HL-60 (cell line): ENCODE data around the gene ADAMTS15.

ENCODE experiments used
- DNase-seq, 2 experiments: peaks; one replicate each; pipeline ENCODE4 v3.0.0-alpha.2; 2010 to 2020; ENCODE audit warnings: low read depth in 1 of 2, low spot score in 1 of 2
- H3K27ac ChIP-seq: fragments of 250-450 bp; sonication (Bioruptor Pico); replicated peaks from 2 replicates; pipeline ENCODE4 v1.5.1; 2020; ENCODE audit warnings: mild to moderate bottlenecking, moderate library complexity
- H3K27me3 ChIP-seq: fragments of 250-450 bp; sonication (Bioruptor Pico); 2 replicates; pipeline ENCODE4 v1.5.1; 2021; ENCODE audit warnings: mild to moderate bottlenecking, moderate library complexity; ENCODE audit not compliant: insufficient read depth, poor library complexity, severe bottlenecking
- H3K4me3 ChIP-seq: replicated peaks from 2 replicates; pipeline ENCODE4 v1.5.1; 2011; ENCODE audit warnings: mild to moderate bottlenecking, control low read depth, low read length; ENCODE audit not compliant: insufficient read depth
- GABPA ChIP-seq: IDR thresholded peaks from 2 replicates; pipeline ENCODE4 v1.6.1; 2012; ENCODE audit warnings: low read depth
- POLR2AphosphoS5 ChIP-seq: IDR thresholded peaks from 2 replicates; pipeline ENCODE4 v1.6.1; 2012; ENCODE audit warnings: low read depth
- SPI1 ChIP-seq: IDR thresholded peaks from 2 replicates; pipeline ENCODE4 v1.6.1; 2012; ENCODE audit warnings: low read depth, mild to moderate bottlenecking, borderline replicate concordance
- TF ChIP-seq, protein P1 (sequence below): IDR thresholded peaks from one replicate; pipeline ENCODE4 v1.5.1; 2011; ENCODE audit warnings: low read length, control low read depth, inconsistent platforms; ENCODE audit not compliant: insufficient read depth
- TF ChIP-seq, protein P2 (sequence below): IDR thresholded peaks from 2 replicates; pipeline ENCODE4 v1.6.1; 2012; ENCODE audit warnings: low read depth; ENCODE audit not compliant: insufficient replicate concordance

Gene ADAMTS15

DNA sequence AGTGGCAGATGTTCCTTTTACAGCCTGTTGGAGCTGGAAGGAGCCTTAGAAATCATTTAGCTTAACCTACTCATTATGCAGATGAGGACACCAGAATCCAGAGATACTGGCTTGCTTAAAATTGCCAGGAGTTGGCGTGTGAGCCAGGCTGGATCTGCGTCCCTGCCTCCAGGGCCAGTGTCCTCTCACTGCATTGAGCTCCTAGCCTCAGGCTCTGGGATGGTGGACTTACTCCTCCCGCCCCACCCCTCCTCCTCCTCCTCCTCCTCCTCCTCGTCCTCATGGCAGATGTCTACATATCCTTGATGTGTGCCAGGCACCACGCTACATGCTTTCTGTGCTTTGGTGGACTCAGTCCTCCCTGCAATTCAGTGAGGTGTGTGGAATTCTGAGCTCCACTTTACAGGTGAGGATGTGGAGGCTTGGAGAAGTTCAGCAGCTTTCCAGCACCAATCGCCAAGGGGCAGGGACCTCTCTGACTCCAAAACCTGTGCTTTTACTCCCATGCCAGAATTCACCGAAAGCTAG is 24.1 kb downstream of the ADAMTS15 start:
- TF ChIP-seq SPI1 (no peak), POLR2AphosphoS5 (no peak), GABPA (no peak)
- TF ChIP-seq, protein P1, sequence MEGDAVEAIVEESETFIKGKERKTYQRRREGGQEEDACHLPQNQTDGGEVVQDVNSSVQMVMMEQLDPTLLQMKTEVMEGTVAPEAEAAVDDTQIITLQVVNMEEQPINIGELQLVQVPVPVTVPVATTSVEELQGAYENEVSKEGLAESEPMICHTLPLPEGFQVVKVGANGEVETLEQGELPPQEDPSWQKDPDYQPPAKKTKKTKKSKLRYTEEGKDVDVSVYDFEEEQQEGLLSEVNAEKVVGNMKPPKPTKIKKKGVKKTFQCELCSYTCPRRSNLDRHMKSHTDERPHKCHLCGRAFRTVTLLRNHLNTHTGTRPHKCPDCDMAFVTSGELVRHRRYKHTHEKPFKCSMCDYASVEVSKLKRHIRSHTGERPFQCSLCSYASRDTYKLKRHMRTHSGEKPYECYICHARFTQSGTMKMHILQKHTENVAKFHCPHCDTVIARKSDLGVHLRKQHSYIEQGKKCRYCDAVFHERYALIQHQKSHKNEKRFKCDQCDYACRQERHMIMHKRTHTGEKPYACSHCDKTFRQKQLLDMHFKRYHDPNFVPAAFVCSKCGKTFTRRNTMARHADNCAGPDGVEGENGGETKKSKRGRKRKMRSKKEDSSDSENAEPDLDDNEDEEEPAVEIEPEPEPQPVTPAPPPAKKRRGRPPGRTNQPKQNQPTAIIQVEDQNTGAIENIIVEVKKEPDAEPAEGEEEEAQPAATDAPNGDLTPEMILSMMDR: no peak
- TF ChIP-seq, protein P2, sequence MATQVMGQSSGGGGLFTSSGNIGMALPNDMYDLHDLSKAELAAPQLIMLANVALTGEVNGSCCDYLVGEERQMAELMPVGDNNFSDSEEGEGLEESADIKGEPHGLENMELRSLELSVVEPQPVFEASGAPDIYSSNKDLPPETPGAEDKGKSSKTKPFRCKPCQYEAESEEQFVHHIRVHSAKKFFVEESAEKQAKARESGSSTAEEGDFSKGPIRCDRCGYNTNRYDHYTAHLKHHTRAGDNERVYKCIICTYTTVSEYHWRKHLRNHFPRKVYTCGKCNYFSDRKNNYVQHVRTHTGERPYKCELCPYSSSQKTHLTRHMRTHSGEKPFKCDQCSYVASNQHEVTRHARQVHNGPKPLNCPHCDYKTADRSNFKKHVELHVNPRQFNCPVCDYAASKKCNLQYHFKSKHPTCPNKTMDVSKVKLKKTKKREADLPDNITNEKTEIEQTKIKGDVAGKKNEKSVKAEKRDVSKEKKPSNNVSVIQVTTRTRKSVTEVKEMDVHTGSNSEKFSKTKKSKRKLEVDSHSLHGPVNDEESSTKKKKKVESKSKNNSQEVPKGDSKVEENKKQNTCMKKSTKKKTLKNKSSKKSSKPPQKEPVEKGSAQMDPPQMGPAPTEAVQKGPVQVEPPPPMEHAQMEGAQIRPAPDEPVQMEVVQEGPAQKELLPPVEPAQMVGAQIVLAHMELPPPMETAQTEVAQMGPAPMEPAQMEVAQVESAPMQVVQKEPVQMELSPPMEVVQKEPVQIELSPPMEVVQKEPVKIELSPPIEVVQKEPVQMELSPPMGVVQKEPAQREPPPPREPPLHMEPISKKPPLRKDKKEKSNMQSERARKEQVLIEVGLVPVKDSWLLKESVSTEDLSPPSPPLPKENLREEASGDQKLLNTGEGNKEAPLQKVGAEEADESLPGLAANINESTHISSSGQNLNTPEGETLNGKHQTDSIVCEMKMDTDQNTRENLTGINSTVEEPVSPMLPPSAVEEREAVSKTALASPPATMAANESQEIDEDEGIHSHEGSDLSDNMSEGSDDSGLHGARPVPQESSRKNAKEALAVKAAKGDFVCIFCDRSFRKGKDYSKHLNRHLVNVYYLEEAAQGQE: no peak
- H3K27me3 ChIP-seq: no peaks in the 10 kb centered on the region
- H3K4me3 ChIP-seq: no peak overlapping the region

GRCh38 chr11:130473056-130473794 is 24.8 kb downstream of the ADAMTS15 start:
- TF ChIP-seq, protein P1: no peak
- TF ChIP-seq POLR2AphosphoS5 (no peak), GABPA (no peak), SPI1 (no peak)
- TF ChIP-seq, protein P2: no peak

More for the DNA sequence above, 24.1 kb downstream of the ADAMTS15 start:
- DNase-seq: no peak
- no peak overlapping the region for H3K27ac ChIP-seq

DNA sequence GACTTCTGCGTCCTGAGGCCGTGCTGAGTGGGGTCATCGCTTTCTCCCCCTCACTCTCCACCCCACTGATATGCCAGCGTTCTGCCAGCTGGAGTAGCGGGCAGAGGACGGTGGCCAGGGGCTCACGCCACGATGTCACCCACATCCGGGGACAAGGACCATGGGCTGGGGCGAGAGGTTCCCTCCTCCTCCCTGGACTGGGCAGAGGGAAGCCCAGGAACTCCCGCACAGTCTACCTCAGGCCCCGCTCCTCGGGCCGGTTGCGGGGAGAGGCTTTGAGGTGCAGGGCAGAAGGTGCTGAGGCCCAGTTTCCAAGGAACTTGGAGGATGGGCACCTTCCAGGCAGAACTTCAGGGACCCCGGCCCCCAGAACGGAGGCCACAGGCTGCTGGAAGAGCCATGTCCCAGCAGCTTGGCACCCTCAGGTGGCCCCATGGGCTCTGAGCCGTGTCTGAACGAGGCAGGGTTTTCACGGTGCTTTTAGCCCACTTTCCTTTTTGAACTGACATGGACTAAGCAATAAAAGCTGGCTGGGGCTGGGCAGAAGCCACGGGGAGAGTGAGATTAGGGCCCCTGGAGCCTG is 25.4 kb downstream of the ADAMTS15 start:
- DNase-seq: no peak
- TF ChIP-seq GABPA: no peak
- no peak for TF ChIP-seq POLR2AphosphoS5
- TF ChIP-seq, protein P1: no peak
- TF ChIP-seq, protein P2: no peak
- no peak for TF ChIP-seq SPI1
- Histone ChIP-seq H3K27me3 (no peaks in the 10 kb centered on the region), H3K4me3 (no peak overlapping the region), H3K27ac (no peak overlapping the region)

More at GRCh38 chr11:130473056-130473794, 24.8 kb downstream of the ADAMTS15 start:
- DNase-seq: no peak
- no peak overlapping the region for H3K4me3 ChIP-seq
- H3K27ac ChIP-seq: no peak overlapping the region
- H3K27me3 ChIP-seq: no peaks in the 10 kb centered on the region
